Endothelial cell of umbilical vein (primary cell): ENCODE measurements around the gene TM9SF3. TPM values are rescaled to one million over a fixed set of nuclear protein-coding genes. Genes with fewer than 3 reads are reported as not detected.

Source experiments
- BruUV-seq: library from RNA; stranded (reverse); fragments of 400-500 nt; replicated peaks from 2 replicates; lab custom pipeline; 2021; lab: Mats Ljungman, UMichigan
- CTCF ChIA-PET: fragments of 300-600, 350-600 bp; sonication (Branson Sonifier 250); formaldehyde crosslinking; loops from one replicate; lab custom pipeline; 2021; ENCODE audit warnings: antibody characterized with exemption, inconsistent platforms; lab: Charles Lee
- POLR2A ChIA-PET: fragments of 300-600, 350-600 bp; sonication (Branson Sonifier 250); formaldehyde crosslinking; loops from one replicate; lab custom pipeline; 2021; ENCODE audit warnings: antibody characterized with exemption, inconsistent platforms; lab: Charles Lee
- DNase-seq: peaks from one replicate; pipeline ENCODE4 v3.0.0-alpha.2; 2011; ENCODE audit warnings: low read depth, low spot score
- FAIRE-seq: peaks from 2 replicates; lab custom pipeline; 2011; peaks lifted over from hg19 to GRCh38; lab: Jason Lieb, UNC
- H2AFZ ChIP-seq: 2 replicates; pipeline ENCODE4 v1.6.0; 2012; ENCODE audit warnings: low read depth, low read length, control low read depth, inconsistent platforms
- H3K27ac ChIP-seq: 2 replicates; pipeline ENCODE4 v1.5.1; 2011; ENCODE audit warnings: low read depth, mild to moderate bottlenecking, control low read depth, low read length, moderate library complexity; ENCODE audit not compliant: insufficient read depth
- H3K27me3 ChIP-seq, 2 experiments: 2 replicates each; pipeline versions ENCODE4 v1.6.0 to v1.6.1; 2011; ENCODE audit warnings: low read length in 2 of 2, mixed read lengths in 1 of 2; ENCODE audit not compliant: control insufficient read depth in 2 of 2, insufficient read depth in 2 of 2
- H3K36me3 ChIP-seq, 2 experiments: 2 replicates in 1 of 2; 3 replicates in 1 of 2; pipeline ENCODE4 v1.5.1; 2011; ENCODE audit warnings: low read length in 2 of 2, mild to moderate bottlenecking in 1 of 2, moderate library complexity in 1 of 2; ENCODE audit not compliant: control insufficient read depth in 2 of 2, insufficient read depth in 2 of 2; ENCODE audit errors: extremely low read depth in 1 of 2
- H3K4me1 ChIP-seq: 3 replicates; pipeline ENCODE4 v1.5.1; 2011; ENCODE audit warnings: mild to moderate bottlenecking, low read length; ENCODE audit not compliant: control insufficient read depth, insufficient read depth; ENCODE audit errors: extremely low read depth
- H3K4me2 ChIP-seq: 2 replicates; pipeline ENCODE4 v1.6.1; 2011; ENCODE audit warnings: low read length, control low read depth, mixed read lengths; ENCODE audit not compliant: insufficient read depth
- H3K4me3 ChIP-seq, 3 experiments: fragments of 200-600 bp in 1 of 3; sonication (generic), shearing (Covaris generic) in 1 of 3; replicated peaks in 1 of 3; 2 replicates each; pipeline ENCODE4 v1.5.1; 2011 to 2016; ENCODE audit warnings: control low read depth in 3 of 3, low read length in 3 of 3, mild to moderate bottlenecking in 2 of 3, inconsistent platforms in 1 of 3, low read depth in 1 of 3, moderate library complexity in 1 of 3; ENCODE audit not compliant: insufficient read depth in 1 of 3
- H3K79me2 ChIP-seq: 2 replicates; pipeline ENCODE4 v1.6.0; 2012; ENCODE audit warnings: low read length, inconsistent platforms; ENCODE audit not compliant: control insufficient read depth, insufficient read depth
- H3K9ac ChIP-seq: replicated peaks from 2 replicates; pipeline ENCODE3; 2011; ENCODE audit warnings: low read length, control low read depth; ENCODE audit not compliant: insufficient read depth; ENCODE audit errors: extremely low read depth
- H3K9me1 ChIP-seq: replicated peaks from 3 replicates; pipeline ENCODE4 v1.6.0; 2011; ENCODE audit warnings: mild to moderate bottlenecking, low read length; ENCODE audit not compliant: control insufficient read depth, insufficient read depth; ENCODE audit errors: extremely low read depth
- H3K9me3 ChIP-seq: replicated peaks from 2 replicates; pipeline ENCODE4 v1.5.1; 2012; ENCODE audit warnings: low read length, inconsistent platforms; ENCODE audit not compliant: control insufficient read depth, insufficient read depth
- H4K20me1 ChIP-seq: replicated peaks from 2 replicates; pipeline ENCODE3; 2011; ENCODE audit warnings: mild to moderate bottlenecking, low read length; ENCODE audit not compliant: control insufficient read depth, insufficient read depth; ENCODE audit errors: extremely low read depth
- CTCF ChIP-seq, 2 donors: IDR thresholded peaks; 1 replicate in 1 of 2; 2 replicates in 1 of 2; pipeline ENCODE4 v1.5.1; 2011; ENCODE audit warnings: low read length in 2 of 2, mild to moderate bottlenecking in 2 of 2, moderate library complexity in 2 of 2, control low read depth in 1 of 2, inconsistent platforms in 1 of 2, low read depth in 1 of 2; ENCODE audit not compliant: insufficient read depth in 1 of 2; ENCODE audit errors: extremely low read depth in 1 of 2
- EZH2 ChIP-seq: IDR thresholded peaks from 2 replicates; pipeline ENCODE4 v1.6.1; 2012; ENCODE audit warnings: borderline replicate concordance, low read depth, mild to moderate bottlenecking, moderate library complexity, low read length, inconsistent platforms; ENCODE audit not compliant: severe bottlenecking
- FOS ChIP-seq: IDR thresholded peaks from 2 replicates; pipeline ENCODE4 v1.6.1; 2011; ENCODE audit warnings: mild to moderate bottlenecking, low read length, moderate library complexity, borderline replicate concordance; ENCODE audit not compliant: insufficient read depth
- GATA2 ChIP-seq: IDR thresholded peaks from 2 replicates; pipeline ENCODE4 v1.7.0; 2011; ENCODE audit warnings: low read depth, mild to moderate bottlenecking, moderate library complexity, mixed read lengths, low read length; ENCODE audit not compliant: insufficient read length, insufficient read depth
- JUN ChIP-seq: IDR thresholded peaks from 2 replicates; pipeline ENCODE4 v1.6.1; 2011; ENCODE audit warnings: borderline replicate concordance, low read depth; ENCODE audit not compliant: insufficient read length, insufficient read depth
- MAX ChIP-seq: IDR thresholded peaks from 2 replicates; pipeline ENCODE4 v1.6.1; 2011; ENCODE audit not compliant: insufficient read depth, insufficient read length
- MYC ChIP-seq: IDR thresholded peaks from one replicate; pipeline ENCODE4 v1.6.1; 2011; ENCODE audit warnings: mild to moderate bottlenecking, low read depth, low read length
- POLR2A ChIP-seq: IDR thresholded peaks from 2 replicates; pipeline ENCODE4 v1.6.1; 2012; ENCODE audit warnings: low read depth, mild to moderate bottlenecking, control low read depth, low read length
- POLR2AphosphoS5 ChIP-seq: IDR thresholded peaks from 2 replicates; pipeline ENCODE4 v1.6.1; 2012; ENCODE audit warnings: low read depth, mild to moderate bottlenecking, control low read depth, low read length, moderate library complexity; ENCODE audit not compliant: insufficient read depth
- dilution Hi-C: fragments of 300-500 bp; cut with MboI; formaldehyde crosslinking; loops from one replicate; pipeline ENCODE4 v1.15.0; 2019; ENCODE audit warnings: low sequenced_read_pairs; ENCODE audit not compliant: extremely low pct_ligation_motif_present
- intact Hi-C: fragments of 100-400 bp; cut with micrococcal nuclease; formaldehyde crosslinking; loops from one replicate; pipeline ENCODE4 v1.10.0; 2022
- polyA plus RNA-seq, 4 experiments: library from polyadenylated mRNA; depleted of rRNA in 3 of 4; stranded (reverse) in 3 of 4; unstranded in 1 of 4; fragments of >200 nt; gene quantifications; 2 replicates each; pipeline versions ENCODE4 v1.2.1 to v1.2.3, GENCODE V29; 2011 to 2012; ENCODE audit warnings: missing spikeins in 1 of 4
- total RNA-seq: library from RNA; stranded (reverse); gene quantifications from 2 replicates; pipeline ENCODE4 v1.2.3, GENCODE V29; 2021

Gene TM9SF3
- total and polyA plus RNA-seq, 2 donors (not counting 3 experiments of a cell fraction or from before 2014, with no cell fraction given), result 133 to 144 TPM

GRCh38 chr10:96495544-96495943 is 91.3 kb downstream of the TM9SF3 start:
- ChIA-PET POLR2A (no interaction called here), CTCF (interaction anchor here (1.1 to 1.2 kb wide), 2 partner anchors 18 to 125 kb away, joined by 3 to 7 read pairs; partner anchors contain the start of gene TLL2)
- H4K20me1 ChIP-seq, result no peaks in the 10 kb centered on the region
- TF ChIP-seq MAX (no peak), JUN (no peak), CTCF (IDR thresholded peaks at IDR 0.05; ENCODE audit: extremely low read depth in 1 of 2, insufficient read depth in 1 of 2, low read depth in 1 of 2, low read length in 2 of 2) (no peak), FOS (no peak), GATA2 (no peak), EZH2 (no peak), MYC (no peak), POLR2AphosphoS5 (no peak), POLR2A (no peak)
- H3K4me1 ChIP-seq, result no peaks in the 10 kb centered on the region
- H3K9ac ChIP-seq, result no peak overlapping the region
- DNase-seq (no peak), FAIRE-seq (no peak)
- no peak overlapping the region for H3K4me3 ChIP-seq
- no peak overlapping the region for H2AFZ ChIP-seq
- dilution Hi-C loops (no loop called here), intact Hi-C loops (no loop called here)
- no TSS peak for BruUV-seq
- H3K79me2 ChIP-seq, result no peaks in the 10 kb centered on the region
- H3K27me3 ChIP-seq, result no peaks in the 10 kb centered on the region
- H3K9me3 ChIP-seq, result no peaks in the 10 kb centered on the region
- no peaks in the 10 kb centered on the region for H3K36me3 ChIP-seq
- no peaks in the 10 kb centered on the region for H3K9me1 ChIP-seq
- H3K27ac ChIP-seq, result no peak overlapping the region
- no peak overlapping the region for H3K4me2 ChIP-seq
